ENCODE results near the gene FAF1. TPM values are rescaled to one million over a fixed set of nuclear protein-coding genes. Genes with fewer than 3 reads are reported as not detected.

FAF1 gene
- total RNA-seq, 1 experiment from 2014 or later: 109 TPM

GRCh38 chr1:50420689-50421365 is 539.2 kb downstream of the FAF1 start:
- peaks cover 4% of the 10 kb centered on the region for H3K4me1 ChIP-seq (ENCODE audit: insufficient read depth, low read length, poor library complexity, severe bottlenecking)
- BruUV-seq (replicated peaks): no TSS peak
- peak; percentile 34 for DNase-seq (ENCODE audit: low spot score)
- no peak overlapping the region for H3K27ac ChIP-seq (ENCODE audit: low read depth, low read length, poor library complexity, severe bottlenecking)
- no peaks in the 10 kb centered on the region for H3K9me3 ChIP-seq (ENCODE audit: low read depth, low read length, poor library complexity, severe bottlenecking)
- H3K27me3 ChIP-seq (replicated peaks; ENCODE audit: insufficient read depth, low read depth, low read length, poor library complexity): peaks cover 99% of the 10 kb centered on the region
- TF ChIP-seq EZH2 (IDR thresholded peaks at IDR 0.05; ENCODE audit: borderline replicate concordance, low read depth, low read length, poor library complexity, severe bottlenecking) (peak; percentile 91), CTCF (conservative IDR thresholded peaks at IDR 0.05; ENCODE audit: low read depth, low read length) (no peak)
- peak overlapping the region; percentile 25 for H3K4me3 ChIP-seq (ENCODE audit: low read depth, low read length, poor library complexity, severe bottlenecking)
- ChIA-PET CTCF (no interaction called here), POLR2A (ENCODE audit: low non-redundant PET) (no interaction called here)
- intact Hi-C loops (cut with micrococcal nuclease; ENCODE audit: unreplicated experiment): no loop called here
- no peaks in the 10 kb centered on the region for H3K36me3 ChIP-seq (ENCODE audit: insufficient read depth, low read length, poor library complexity, severe bottlenecking)

GRCh38 chr1:50419907-50420677 is 540.0 kb downstream of the FAF1 start:
- Histone ChIP-seq H3K36me3 (ENCODE audit: insufficient read depth, low read length, poor library complexity, severe bottlenecking) (no peaks in the 10 kb centered on the region), H3K4me3 (ENCODE audit: low read depth, low read length, poor library complexity, severe bottlenecking) (no peak overlapping the region), H3K27me3 (replicated peaks; ENCODE audit: insufficient read depth, low read depth, low read length, poor library complexity) (peaks cover 99% of the 10 kb centered on the region), H3K4me1 (ENCODE audit: insufficient read depth, low read length, poor library complexity, severe bottlenecking) (peaks cover 4% of the 10 kb centered on the region), H3K9me3 (ENCODE audit: low read depth, low read length, poor library complexity, severe bottlenecking) (no peaks in the 10 kb centered on the region), H3K27ac (ENCODE audit: low read depth, low read length, poor library complexity, severe bottlenecking) (no peak overlapping the region)
- no peak for TF ChIP-seq EZH2 (IDR thresholded peaks at IDR 0.05; ENCODE audit: borderline replicate concordance, low read depth, low read length, poor library complexity, severe bottlenecking)
- TF ChIP-seq CTCF (conservative IDR thresholded peaks at IDR 0.05; ENCODE audit: low read depth, low read length): no peak
- no TSS peak for BruUV-seq (replicated peaks)
- CTCF ChIA-PET: no interaction called here
- intact Hi-C loops (cut with micrococcal nuclease; ENCODE audit: unreplicated experiment): no loop called here
- POLR2A ChIA-PET (ENCODE audit: low non-redundant PET): no interaction called here
- DNase-seq (ENCODE audit: low spot score): no peak

GRCh38 chr1:50419192-50419906 is 540.7 kb downstream of the FAF1 start:
- Histone ChIP-seq H3K27me3 (replicated peaks; ENCODE audit: insufficient read depth, low read depth, low read length, poor library complexity) (peaks cover 99% of the 10 kb centered on the region), H3K4me3 (ENCODE audit: low read depth, low read length, poor library complexity, severe bottlenecking) (no peak overlapping the region), H3K4me1 (ENCODE audit: insufficient read depth, low read length, poor library complexity, severe bottlenecking) (peaks cover 4% of the 10 kb centered on the region), H3K9me3 (ENCODE audit: low read depth, low read length, poor library complexity, severe bottlenecking) (no peaks in the 10 kb centered on the region), H3K36me3 (ENCODE audit: insufficient read depth, low read length, poor library complexity, severe bottlenecking) (no peaks in the 10 kb centered on the region), H3K27ac (ENCODE audit: low read depth, low read length, poor library complexity, severe bottlenecking) (no peak overlapping the region)
- POLR2A ChIA-PET (ENCODE audit: low non-redundant PET): no interaction called here
- intact Hi-C loops (cut with micrococcal nuclease; ENCODE audit: unreplicated experiment): no loop called here
- no peak for TF ChIP-seq CTCF (conservative IDR thresholded peaks at IDR 0.05; ENCODE audit: low read depth, low read length)
- no peak for TF ChIP-seq EZH2 (IDR thresholded peaks at IDR 0.05; ENCODE audit: borderline replicate concordance, low read depth, low read length, poor library complexity, severe bottlenecking)
- BruUV-seq (replicated peaks): no TSS peak
- CTCF ChIA-PET: no interaction called here
- no peak for DNase-seq (ENCODE audit: low spot score)
